Erythroblast (primary cell): ENCODE results near the gene COL13A1.

Experiments used
- DNase-seq, 2 experiments: peaks; one replicate each; lab custom pipeline; 2025; lab: John Stamatoyannopoulos, UW
- GATA1 ChIP-seq: IDR thresholded peaks from 2 replicates; pipeline ENCODE4 v1.6.1; 2011; ENCODE audit warnings: low read depth, mild to moderate bottlenecking, control low read depth, low read length, moderate library complexity
- POLR2A ChIP-seq: IDR thresholded peaks from 2 replicates; pipeline ENCODE4 v1.6.1; 2011; ENCODE audit warnings: mild to moderate bottlenecking, low read length

The COL13A1 gene

GRCh38 chr10:69879634-69880257 lies 78.0 kb downstream of the COL13A1 start:
- TF ChIP-seq POLR2A, result no peak
- TF ChIP-seq GATA1, result no peak
- no peak for DNase-seq

DNA sequence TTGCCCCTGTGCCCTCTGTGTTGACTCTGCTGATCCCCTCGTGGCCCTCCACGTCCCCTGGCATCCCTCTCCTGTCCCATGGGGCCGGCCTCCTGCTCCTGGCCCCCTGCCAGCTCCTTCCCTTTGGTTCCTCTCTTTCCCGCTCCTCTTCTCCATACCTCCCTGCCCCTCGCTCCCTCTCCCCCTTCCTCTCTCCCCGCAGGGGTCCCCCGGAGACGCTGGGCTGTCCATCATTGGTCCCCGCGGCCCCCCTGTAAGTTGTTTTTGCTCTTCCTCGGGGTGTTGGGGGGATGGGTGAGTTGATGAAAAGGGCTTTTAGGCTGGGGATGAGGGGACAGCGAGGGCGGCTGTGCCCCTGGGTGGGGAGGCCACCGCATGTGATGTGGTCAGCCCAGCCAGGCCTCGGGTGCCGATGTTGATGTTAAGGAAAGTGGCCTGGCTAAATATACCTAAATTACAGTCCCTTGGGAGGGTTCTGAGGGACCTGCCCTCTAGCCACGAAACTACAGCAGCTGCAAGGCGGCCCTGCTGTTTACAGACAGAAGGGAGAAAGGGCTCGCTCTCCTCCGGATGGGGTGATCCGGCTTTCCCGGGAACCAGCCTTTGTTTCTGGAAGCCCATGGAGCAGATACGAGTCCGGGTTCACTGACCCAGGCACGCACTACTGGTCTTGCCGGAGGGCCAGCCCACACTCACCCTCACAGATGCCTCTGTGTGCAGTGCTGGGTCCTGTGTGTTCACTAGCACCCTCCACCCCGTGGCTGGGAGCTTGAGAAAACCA lies 78.8 kb downstream of the COL13A1 start:
- no peak for DNase-seq
- TF ChIP-seq GATA1 (no peak), POLR2A (no peak)

DNA sequence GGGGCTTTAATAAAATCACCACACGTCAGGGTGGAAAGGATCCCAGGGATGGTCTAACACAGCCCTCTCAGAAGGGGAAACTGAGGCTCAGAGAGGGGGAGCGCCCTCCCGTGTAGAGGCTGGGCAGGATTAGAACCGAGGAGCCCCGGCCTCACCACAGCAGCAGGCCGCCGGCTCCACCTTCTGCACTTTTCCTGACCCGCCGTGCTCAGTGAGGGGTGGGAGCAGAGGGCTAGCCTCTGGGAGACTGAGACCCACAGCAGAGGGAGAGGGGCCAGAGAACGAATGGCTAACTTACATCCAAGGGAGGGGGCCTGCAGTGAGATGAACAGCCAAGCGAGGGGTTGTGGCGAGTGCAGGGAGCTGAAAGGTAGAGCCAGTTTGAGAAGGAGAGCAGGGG lies 79.5 kb downstream of the COL13A1 start:
- TF ChIP-seq POLR2A (no peak), GATA1 (no peak)
- no peak for DNase-seq

- TF ChIP-seq GATA1, result no peak
- no peak for TF ChIP-seq POLR2A
- no peak for DNase-seq
Measured at GRCh38 chr10:69883310-69884023, 81.8 kb downstream of the COL13A1 start.

DNA sequence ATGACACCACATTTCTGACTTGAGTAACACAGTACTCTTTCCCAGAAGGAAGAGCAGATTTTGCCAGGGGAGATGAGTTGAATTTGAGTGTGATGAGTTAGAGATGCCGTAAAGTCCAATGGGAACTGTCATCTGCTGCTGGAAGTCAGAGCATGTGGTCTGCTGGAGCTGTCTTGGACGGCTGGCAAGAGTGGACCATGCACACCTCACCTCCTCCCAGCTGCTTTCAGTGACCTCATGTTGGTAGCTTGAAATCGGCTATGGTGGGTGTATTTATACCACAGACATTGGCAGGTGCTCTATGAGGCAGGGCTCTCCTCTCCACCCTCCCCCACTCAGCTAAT lies 82.3 kb downstream of the COL13A1 start:
- TF ChIP-seq POLR2A (no peak), GATA1 (no peak)

DNA sequence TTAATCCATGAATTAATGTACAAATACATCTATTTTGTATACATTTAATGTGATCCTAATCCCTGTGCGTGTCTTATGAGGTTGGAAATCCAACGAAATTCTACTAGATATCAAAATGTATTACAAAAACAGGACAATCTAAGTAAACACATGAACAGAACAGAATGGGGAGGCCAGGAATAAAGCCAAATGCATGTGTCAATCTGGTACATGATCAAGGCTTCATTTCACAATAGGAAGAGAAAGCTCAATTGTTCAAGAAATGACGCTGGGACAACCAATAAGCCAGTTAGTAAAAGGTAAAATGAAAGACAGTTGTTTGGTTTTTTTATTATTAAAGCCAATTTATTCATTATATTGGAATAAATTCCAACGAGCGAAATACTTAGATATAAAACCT lies 83.0 kb downstream of the COL13A1 start:
- DNase-seq, result no peak

More for the DNA sequence above, 82.3 kb downstream of the COL13A1 start:
- no peak for DNase-seq

DNA sequence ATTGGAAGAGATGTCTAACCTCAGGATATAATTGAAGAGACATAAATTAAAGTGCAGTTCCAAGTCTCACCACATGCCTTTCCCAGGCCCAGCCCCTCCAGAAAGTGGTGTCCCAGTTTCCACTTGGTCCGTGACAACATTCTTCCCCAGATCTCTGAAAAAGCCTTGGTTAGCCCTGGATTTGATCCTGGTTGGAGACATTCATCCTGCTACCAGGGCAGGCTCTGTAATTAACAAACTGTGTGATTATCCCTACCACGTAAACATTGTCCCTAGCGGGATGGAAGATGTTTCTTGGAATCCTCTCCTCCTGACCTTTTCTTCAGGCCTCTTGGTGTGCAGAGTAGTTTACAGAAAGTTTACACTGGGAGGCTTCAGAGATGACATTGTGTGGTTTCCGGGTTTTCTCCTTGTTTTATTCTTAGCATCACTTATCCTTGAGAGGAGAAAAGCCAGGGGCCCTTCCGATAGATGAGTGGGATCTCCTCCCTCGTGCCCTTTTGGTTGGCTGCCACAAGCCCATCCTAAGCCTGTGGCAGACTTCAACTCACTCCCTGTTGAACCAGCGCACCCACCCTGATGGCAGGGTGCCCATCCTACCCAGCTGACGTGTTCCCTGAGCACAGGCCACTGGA lies 83.8 kb downstream of the COL13A1 start:
- TF ChIP-seq GATA1 (no peak), POLR2A (no peak)

More for the DNA sequence above, 83.0 kb downstream of the COL13A1 start:
- TF ChIP-seq GATA1, result no peak
- no peak for TF ChIP-seq POLR2A

DNA sequence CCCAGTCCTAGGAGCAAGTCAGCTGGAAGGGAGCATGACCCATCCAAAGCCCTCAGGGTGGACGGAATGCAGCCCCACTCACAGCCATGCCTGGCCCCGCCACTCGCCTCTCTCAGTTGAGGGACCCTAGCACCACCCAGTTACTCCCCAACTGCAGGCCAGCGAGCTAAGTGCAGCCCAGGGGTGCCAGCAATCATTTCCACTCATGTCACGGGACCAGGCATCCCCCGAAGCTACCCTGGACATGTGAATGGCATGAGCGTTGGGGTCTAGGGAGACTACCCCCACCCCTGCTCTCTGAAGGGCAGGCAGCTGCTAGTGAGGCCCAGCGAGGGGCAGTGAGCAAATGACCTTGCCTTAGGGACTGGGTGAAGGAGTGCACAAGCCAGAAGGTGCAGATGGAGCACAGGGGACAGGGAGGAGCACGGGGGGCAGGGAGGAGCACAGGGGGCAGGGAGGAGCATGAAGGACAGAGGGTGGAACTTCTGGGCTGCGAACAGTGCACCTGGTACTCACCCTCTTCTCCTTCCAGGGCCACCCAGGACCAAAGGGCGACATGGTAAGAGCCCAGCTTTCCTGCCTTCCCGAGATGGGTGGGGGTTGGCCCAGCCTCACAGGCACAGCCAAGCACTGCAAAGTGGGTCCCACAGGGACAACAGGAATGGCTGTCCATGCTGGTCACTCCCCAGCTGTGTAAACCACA lies 87.3 kb downstream of the COL13A1 start:
- no peak for DNase-seq
- TF ChIP-seq POLR2A, result no peak

More for the DNA sequence above, 83.8 kb downstream of the COL13A1 start:
- no peak for DNase-seq

GRCh38 chr10:69890065-69890847 lies 88.5 kb downstream of the COL13A1 start:
- DNase-seq, result no peak
- TF ChIP-seq GATA1 (no peak), POLR2A (no peak)

GRCh38 chr10:69891057-69891617 lies 89.4 kb downstream of the COL13A1 start:
- no peak for DNase-seq

GRCh38 chr10:69892406-69892805 lies 90.7 kb downstream of the COL13A1 start:
- DNase-seq, result no peak
- TF ChIP-seq GATA1 (no peak), POLR2A (no peak)

More at GRCh38 chr10:69891057-69891617, 89.4 kb downstream of the COL13A1 start:
- TF ChIP-seq POLR2A (no peak), GATA1 (no peak)

- DNase-seq, result no peak
- no peak for TF ChIP-seq GATA1
- TF ChIP-seq POLR2A, result no peak
Measured at GRCh38 chr10:69892816-69893215, 91.1 kb downstream of the COL13A1 start.
